HG02870 (cell line): ENCODE results near the gene ITGB7.
"Not testable (repeated sequence)": the region's sequence is repeated elsewhere in the genome, so short reads cannot be mapped to it uniquely, and the experiment has no call there.

Source experiments
- ATAC-seq: cut with Tn5 transposase; IDR thresholded peaks from one replicate; pipeline ENCODE4 v1.9.1; 2021; ENCODE audit warnings: mild to moderate bottlenecking, moderate library complexity; ENCODE audit not compliant: unreplicated experiment

The ITGB7 gene

GRCh38 chr12:53180220-53180930 lies 26.7 kb downstream of the ITGB7 start, which contains the start of the genes CSAD and ZNF740:
Gene CSAD, minus strand, starts transcription at chr12:53180925. Its CDS starts 7,455 bp downstream, at chr12:53173470.
Gene ZNF740, plus strand, starts transcription at chr12:53180722. Its CDS starts 1,262 bp downstream, at chr12:53181984.
- peak; percentile 95 for ATAC-seq

GRCh38 chr12:53179687-53180219 lies 27.3 kb downstream of the ITGB7 start:
- ATAC-seq, result peak; percentile 16

DNA sequence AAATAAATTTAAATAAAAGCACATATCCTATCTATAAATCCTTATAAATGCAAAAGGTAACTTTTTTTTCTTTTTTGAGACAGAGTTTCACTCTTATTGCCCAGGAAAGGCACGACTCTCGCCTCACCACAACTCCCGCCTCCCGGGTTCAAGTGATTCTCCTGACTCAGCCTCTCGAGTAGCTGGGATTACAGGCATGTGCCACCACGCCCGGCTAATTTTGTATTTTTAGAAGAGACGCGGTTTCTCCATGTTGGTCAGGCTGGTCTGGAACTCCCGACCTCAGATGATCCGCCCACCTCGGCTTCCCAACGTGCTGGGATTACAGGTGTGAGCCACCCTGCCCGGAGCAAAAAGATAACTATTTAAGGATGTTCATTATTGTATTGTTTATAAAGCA lies 28.2 kb downstream of the ITGB7 start:
- not testable (repeated sequence) for ATAC-seq

GRCh38 chr12:53177447-53177846 lies 29.6 kb downstream of the ITGB7 start:
- ATAC-seq, result not testable (repeated sequence)

- no peak for ATAC-seq
Measured at GRCh38 chr12:53176750-53177149, 30.3 kb downstream of the ITGB7 start.

DNA sequence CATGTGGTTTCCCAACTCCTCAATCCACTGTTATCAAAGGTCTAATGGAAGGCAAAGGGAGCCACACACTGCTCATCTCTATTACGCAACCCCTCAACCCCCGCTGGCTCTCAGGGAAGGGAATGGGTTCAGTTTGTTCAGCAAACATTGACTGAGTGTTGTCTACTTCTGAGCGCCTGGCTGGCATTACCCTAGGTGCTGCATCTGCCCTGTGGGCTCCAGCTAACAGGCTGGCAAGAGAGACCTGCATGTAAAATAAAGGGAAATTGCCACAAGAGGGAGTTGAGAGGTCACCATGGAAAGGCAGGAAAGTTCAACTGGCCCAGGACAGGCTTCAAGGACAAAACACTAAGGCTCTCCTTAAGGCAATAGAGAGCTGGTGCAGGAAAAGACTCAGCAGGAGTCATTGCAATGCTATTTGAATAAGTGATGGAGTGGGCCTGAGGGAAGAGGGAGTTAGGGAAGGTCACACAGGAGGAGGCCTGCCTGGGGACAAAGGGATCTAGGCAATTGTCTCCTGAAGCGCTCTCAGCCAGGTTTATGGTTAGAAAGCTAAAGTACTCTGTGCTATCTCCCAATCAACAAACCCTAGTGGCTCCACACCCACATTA lies 32.1 kb downstream of the ITGB7 start:
- no peak for ATAC-seq

- no peak for ATAC-seq
Measured at GRCh38 chr12:53173085-53173715, 33.9 kb downstream of the ITGB7 start.

DNA sequence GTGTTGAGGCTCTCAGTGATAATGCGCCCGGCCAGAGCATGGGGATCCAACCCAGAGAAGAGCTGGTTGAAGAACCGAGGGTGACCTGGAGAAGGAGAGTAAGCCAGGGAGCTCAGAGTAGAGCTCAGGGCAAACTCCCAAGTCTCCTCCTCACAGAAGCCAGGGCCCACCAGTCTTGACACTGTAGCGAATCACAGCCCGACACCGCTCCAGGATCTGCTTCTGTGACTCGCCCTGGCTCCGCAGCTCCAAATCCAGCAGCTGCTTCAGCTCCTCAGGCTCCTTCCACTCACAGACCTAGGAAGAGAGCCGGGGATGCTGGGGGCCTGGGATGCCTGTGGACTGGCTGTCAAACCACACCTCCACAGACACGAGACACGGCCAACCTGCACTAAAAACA lies 34.7 kb downstream of the ITGB7 start:
- ATAC-seq, result no peak

DNA sequence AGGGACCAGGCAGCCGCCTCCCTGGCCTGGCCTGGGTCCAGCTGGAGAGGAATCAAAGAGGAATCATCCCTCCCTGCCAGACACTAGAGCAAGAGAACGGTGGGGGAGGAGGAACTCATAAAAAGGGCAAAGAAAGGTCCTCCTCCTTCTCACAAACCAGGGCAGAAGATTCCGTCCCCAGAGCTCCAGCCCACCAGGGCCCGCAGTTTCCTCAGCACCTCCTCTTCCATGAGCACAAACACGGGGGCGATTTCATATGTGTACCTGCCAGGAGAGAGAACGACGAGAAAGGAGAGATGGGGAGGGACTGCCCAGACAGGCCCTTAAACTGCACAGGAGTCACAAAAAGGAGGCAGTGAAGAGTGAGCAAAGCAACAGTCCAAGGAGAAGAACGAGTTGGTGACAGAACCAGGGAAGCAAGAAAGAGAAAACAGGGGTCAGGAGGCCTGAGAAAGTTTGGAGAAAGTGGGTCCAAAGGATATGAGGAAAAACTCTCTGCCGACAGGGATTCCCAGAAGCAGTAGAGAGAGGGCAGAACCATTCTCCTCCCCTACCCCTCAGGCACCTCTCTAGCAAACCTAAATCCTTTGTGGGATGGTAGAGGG lies 35.2 kb downstream of the ITGB7 start:
- no peak for ATAC-seq

DNA sequence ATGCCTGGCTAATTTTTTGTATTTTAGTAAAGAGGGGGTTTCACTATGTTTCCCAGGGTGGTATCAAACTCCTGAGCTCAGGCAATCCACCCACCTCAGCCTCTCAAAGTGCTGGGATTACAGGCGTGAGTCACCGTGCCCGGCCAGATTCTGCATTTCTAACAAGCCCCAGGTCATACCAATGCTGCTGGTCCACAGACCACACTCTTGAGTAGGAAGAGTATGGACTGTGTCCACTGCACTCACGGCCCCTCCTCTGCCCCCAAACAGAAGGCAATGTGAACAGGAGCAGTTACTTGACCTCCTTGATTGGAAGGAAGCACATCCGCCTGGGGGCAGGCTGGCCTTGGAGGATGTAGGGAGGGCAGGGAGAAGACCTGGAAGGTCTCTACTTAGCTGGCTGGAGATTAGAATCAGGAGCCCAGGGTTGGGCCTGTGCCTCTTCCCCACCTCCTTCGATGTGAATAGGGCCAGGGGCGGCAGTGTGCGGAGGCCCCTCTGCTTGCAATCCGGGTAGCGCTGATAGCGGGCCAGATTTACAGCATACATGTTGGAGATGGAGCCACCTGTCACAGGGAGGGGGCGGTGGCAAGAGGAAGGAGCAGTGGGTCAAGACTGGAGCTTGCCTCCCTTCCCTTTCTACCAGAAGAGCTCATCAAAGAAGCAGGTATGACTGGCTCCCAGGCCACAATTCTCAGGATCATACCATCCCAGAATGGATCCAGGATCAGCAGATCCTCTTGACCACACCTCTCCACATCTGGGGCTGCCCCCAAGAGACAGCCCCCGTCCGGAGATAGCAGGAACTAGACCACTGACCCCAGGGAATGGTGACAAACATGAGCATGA lies 36.0 kb downstream of the ITGB7 start:
- ATAC-seq, result no peak

DNA sequence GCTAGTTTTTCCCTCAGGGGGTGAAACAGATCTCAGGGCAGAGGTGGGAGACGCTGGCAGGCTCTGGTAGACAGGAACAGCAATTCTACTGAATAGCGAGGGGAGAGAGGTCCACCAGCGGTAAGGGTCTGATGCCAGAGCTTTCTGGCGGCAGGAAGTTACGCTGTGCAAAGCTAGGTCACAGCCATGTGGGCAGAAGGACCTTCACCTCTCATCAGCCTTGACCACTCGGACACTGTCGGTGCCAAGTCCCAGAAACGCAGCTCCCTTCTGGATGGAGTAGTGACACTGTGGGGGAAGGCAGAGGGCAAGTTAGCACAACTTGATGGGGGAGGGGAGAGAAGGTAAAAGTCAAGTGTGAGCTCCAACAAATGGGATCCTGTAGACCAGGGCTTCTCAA lies 36.8 kb downstream of the ITGB7 start:
- no peak for ATAC-seq

DNA sequence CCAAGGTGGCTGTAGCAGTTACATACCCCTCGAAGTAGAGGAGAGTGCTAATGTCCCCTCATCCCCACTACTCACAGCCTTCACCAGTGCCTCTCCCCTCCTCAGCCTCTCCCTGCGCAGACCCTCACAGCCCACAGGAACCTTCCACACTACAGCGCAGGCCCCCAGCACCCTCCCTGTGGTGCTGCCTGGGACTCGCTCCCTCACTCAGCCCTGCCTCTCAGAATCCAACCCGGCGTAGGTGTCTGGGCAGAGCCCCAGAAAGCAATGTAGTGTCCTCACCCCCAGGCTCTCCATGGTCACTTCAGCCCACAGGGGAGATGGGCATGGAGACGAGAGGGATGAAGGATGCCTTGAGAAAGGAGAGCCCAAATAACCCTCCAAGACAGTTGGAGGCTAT lies 37.4 kb downstream of the ITGB7 start:
- ATAC-seq, result no peak

DNA sequence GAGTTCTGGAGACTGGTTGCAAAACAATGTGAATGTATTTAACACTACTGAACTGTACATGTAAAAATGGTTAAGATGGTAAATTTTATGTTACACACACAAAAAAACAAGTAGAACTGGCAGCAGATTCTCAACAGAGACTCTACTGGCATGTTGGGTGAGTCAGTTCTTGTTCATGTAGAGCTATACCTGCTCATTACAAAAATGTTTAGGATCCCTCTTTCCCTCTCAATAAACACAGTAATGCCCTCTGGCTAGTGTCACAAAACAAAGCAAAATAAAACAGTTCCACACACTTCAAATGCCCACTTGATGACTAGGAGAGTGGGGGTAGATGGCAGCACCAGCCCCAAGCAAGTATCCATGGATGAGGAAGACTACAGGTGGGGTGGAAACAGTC lies 40.2 kb downstream of the ITGB7 start:
- ATAC-seq, result no peak

DNA sequence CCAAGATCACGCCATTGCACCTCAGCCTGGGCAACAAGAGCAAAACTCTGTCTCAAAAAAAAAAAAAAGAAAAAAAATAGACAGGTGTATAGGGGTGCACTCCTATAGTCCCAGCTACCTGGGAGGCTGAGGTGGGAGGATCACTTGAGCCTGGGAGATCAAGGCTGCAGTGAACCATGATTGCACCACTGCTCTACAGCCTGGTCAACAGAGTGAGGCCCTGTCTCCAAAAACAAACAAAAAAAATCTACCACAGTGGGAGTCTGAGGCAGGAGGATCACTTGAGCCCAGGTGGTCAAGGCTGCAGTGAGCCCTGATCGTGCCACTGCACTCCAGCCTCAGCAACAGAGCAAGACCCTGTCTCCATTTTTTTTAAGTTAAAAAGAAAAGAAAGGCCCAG lies 44.0 kb downstream of the ITGB7 start:
- ATAC-seq, result not testable (repeated sequence)

DNA sequence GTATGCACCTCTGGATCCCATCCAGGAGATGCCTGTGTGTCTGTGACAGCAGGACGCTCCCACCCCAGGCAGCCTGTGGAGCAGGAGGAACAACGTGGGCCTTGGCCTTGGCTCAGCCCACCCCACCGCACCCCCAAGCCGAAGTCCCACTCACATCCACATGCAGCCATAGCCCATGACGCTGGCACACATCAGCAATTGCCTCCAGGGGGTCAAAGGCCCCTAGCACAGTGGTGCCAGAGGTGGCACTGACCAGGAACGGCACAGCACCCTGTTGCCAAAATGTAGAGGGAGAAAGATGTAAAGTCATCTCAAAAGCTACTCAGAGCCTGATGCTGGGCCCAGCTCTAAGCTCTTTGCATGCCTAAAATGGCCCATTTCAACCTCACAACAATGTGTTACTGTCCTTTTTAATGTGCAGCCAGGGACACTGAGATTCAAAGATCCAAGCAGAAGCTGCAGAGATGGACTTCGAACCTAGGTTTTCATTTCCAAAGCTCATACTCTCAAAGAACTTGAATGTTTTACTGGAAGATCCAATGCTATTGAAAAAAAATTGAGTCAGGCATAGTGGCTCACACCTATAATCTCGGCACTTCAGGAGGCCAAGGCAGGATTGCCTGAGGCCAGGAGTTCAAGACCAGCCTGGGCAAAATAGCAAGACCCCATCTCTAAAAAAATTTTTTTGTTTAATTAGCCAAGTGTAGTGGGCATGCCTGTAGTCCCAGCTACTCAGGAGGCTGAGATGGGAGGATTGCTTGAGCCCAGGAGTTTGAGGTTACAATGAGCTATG lies 45.7 kb downstream of the ITGB7 start:
- ATAC-seq, result no peak

GRCh38 chr12:53160673-53161072 lies 46.4 kb downstream of the ITGB7 start:
- no peak for ATAC-seq

DNA sequence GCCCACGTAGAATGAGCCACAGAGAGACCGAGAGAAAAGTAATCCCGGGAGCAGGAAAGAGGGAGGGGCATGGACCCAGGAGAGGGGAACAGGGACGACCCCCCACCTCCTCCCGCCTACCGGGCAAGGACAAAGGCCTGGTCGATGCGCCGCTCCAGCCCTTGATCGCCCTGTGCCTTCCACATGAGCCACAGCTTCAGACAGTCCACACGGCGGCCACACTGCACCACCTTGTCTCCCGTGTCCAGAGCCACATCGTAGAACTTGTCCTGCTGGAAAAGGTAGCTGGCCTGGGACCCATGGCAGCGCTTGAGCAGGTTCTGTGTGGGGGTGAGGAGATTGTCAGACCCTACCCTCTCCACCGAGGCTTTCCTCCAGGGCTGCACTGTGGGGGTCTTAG lies 47.1 kb downstream of the ITGB7 start:
- no peak for ATAC-seq

DNA sequence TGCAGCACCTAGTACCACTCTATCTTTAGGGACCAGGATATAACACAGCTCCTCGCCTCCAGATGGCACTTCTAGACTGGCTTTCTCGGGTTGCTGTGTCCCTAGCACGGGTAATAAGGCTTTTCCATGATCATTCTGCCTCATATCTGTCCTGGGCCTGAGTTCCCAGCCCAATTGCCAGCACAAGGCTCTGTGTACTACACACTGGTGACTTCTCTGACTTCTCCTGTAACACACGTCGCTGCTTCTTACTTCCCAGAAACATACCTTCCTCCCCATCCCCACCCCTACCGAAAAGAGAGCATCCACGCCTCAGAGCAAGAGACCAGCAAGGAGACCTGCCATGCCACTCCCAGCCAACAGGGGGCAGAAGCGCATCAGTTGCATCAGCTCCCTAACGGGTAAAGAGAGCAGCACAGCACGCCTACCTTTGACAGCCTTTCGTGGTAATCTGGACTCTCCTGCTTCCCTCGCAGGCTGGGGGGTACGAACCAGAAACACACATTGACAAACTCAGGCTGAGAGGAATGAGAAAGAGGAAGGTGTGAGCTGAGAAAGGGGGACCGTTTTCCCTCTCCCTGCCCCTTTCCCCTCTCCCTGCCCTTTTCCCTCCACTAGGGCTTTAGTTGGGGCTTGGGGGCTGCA lies 47.7 kb downstream of the ITGB7 start:
- peak; percentile 61 for ATAC-seq

- ATAC-seq, result no peak
Measured at GRCh38 chr12:53152390-53152789, 54.7 kb downstream of the ITGB7 start.
